DMS 273 (cell line): ENCODE measurements around the gene ATP13A3.

Experiments
- DNase-seq: peaks from one replicate; lab custom pipeline; 2025; ENCODE audit not compliant: unreplicated experiment; lab: John Stamatoyannopoulos, UW

ATP13A3 gene

GRCh38 chr3:194374935-194375334 is 111.9 kb downstream of the ATP13A3 start:
- no peak for DNase-seq

GRCh38 chr3:194373899-194374298 is 112.9 kb downstream of the ATP13A3 start:
- DNase-seq = no peak

- no peak for DNase-seq
These were observed 113.8 kb downstream of the ATP13A3 start for GRCh38 chr3:194373028-194373427.

- no peak for DNase-seq
These were observed 116.0 kb downstream of the ATP13A3 start for GRCh38 chr3:194370753-194371152.

DNA sequence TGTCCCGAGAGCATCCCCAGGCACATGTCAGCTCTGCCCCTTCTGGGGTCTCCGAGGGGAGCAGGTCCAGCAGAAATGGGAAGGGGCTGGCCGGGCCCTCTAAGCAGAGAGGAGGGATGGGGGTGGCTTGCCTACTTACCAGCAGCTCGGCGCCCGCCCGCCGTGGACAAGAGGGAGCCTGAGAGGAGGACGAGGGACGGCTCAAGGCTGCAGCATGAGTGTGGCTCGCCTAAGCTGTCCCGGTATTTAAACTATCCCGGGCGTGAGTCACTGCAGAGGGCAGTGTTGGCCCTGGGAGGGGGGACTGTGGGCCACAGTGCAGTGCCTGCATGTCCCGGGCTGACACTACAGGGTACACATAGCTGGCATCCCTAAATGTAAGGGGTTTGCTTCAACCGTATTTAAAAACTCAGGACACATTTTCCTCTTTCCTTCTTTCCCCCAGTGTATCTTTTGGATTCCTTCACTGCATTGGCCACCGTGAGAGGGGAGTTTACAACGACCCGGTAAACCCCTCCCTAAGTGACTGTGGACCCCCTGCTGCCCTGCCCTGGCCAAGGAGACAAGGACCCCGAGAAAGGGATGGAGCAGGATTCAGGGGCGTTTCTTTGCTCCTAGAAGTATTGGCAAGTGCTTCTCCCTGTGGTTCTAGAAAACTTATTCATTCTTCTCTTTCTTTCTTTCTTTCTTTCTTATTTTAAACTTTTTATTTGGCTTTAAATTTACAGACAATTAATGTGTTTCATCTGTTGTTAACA is 117.1 kb downstream of the ATP13A3 start, which contains the start of gene LRRC15:
TSS of gene LRRC15 (minus strand) at position 222 of the 758 bp plus-strand sequence. CDS start 8,700 bp downstream, outside the sequence.
- no peak for DNase-seq

DNA sequence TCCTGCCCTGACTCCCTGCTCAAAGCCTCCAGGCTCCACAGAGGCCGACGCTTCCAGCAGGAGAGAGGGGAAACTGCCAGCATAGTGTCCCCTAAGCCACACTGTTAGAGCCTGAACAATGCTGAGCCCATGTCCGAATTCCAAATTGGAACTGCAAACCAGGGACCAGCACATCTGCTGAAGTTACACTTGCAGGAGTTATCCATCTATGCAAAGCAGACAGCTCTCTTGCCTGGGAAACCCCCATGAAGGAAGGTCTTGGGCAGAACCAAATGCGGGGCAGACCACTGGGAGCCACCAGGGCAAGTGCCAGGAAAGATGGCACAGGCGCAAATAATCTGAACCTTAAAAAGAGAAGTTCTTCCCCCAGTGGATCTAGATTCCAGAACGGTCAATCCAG is 117.9 kb downstream of the ATP13A3 start:
- DNase-seq = no peak

GRCh38 chr3:194367992-194368841 is 118.6 kb downstream of the ATP13A3 start:
- peak; percentile 34 for DNase-seq

DNA sequence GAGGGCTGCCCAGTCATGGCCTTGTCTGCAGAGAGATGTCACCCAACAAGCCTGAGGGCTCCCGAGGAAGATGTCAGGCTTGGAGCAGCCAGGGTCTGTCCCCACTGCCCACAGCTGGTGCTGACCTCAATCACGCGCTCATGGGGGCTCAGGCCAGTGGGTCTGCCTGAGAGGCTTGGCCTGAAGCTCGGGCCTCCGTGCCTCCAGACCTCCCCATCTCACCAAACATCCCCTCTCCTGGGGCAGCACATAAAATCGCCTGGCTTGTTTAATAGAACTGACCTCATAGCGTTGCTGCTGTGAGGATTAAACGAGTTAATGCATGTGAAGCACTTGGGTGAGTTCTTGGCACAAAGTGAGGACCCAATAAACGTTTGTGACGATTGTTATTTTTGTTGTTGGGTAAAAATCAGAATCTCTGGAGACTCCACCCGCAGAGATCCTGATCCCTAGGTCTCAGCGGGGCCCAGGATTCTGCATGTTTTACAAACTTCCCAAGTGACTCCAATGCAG is 120.8 kb downstream of the ATP13A3 start:
- no peak for DNase-seq

GRCh38 chr3:194365526-194365925 is 121.3 kb downstream of the ATP13A3 start:
- DNase-seq = no peak

- peak; percentile 97 for DNase-seq
These were observed 122.0 kb downstream of the ATP13A3 start for GRCh38 chr3:194364652-194365434.

DNA sequence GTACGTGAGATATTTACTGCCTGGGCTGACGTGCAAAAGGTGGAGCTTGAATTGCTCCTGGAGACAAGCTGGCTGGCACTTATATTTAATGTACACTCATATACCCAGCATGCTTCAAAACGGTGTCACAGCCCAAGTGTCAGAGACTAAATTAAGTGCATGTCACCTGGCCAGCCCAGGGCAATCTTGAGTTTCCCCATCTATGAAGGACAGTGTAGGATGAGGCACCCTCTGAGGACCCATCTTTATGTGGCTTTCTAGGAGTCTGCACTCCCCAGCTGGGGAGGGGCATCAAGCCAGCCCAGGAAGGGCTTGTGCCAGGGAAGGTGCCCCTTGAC is 122.5 kb downstream of the ATP13A3 start:
- no peak for DNase-seq

GRCh38 chr3:194360568-194360967 is 126.2 kb downstream of the ATP13A3 start:
- no peak for DNase-seq

DNA sequence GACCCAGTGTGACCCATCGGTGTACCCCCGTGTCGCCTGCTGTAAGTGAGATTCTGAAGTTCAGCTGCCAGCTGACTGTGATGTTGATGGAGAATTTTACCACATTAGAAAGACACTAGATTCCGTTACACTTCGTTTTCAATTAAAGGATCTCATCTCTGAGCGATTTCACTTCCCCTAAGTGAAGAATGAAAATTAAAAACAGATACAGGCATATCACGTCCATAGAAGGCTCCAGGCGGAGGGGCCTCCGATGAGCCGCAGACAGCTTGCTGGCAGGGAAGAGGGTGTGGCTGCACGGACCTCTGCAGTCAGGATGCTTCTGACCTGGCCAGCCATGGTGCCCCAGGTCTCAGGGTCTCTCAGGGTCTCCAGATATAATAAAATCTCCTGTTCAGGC is 129.1 kb downstream of the ATP13A3 start:
- DNase-seq = no peak

GRCh38 chr3:194355379-194355778 is 131.4 kb downstream of the ATP13A3 start:
- no peak for DNase-seq

DNA sequence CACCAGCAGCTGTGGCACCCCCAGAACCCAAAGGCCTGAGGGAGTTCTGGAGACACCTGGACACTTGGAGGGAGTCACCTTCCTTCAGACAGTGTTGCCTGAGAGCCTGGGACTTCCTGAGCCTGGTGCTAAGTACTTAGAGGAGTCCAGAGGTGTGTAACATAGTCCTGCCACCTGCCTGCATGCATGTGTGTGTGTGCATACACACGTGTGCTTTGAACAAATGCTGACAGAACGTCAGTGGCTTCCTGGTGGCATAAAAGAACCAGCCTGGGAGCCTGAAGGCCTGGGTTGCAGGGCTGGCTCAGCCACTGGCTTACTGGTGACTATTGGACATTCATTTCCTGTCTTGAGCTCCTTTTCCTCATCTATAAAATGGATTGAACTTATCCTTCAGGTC is 132.5 kb downstream of the ATP13A3 start:
- no peak for DNase-seq
